Stimulated activated CD4-positive, alpha-beta T cell treated with anti-CD3 and anti-CD28 coated beads, Interleukin-12 subunit alpha, Interleukin-12 subunit beta, amount 100 ng/mL, for 4 hours (primary cell): ENCODE data around the gene SLC6A5.

Experiments
- DNase-seq: peaks from one replicate; pipeline ENCODE4 v3.0.0-alpha.2; 2020

Gene SLC6A5

GRCh38 chr11:20627026-20627425 lies 27.6 kb downstream of the SLC6A5 start:
- DNase-seq: no peak

- DNase-seq: no peak
Measured at GRCh38 chr11:20627701-20628100, 28.3 kb downstream of the SLC6A5 start.

DNA sequence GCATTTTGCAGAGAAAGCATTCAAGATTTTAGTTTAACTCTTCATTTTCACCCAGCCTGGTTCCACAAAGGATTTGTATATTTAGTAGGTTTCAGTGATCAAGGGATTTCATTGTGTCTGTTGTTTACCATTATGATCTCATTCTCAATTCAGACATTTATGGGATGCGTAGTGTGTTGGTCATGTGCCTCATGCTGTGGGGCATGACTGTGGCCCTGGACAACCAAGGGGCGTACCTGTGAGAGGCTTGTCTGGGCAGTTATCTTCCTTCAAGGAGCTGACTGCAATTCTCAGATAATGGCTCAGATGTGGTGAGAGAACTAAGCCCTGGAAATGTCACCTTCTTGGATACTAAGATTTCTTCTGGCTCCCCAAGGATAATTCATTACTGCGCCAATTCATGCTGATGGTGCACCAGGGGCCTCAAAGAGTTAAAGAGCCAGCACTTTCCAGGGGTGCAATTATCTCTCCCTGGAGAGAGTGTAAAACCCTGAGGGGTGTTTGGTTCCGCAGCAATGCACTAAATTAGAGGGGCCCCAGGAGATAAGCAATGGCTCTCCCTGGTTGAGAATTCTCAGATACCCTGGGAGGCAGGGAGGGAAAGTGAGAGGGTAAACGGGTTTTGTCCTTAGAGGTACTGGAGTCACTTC lies 32.2 kb downstream of the SLC6A5 start:
- no peak for DNase-seq

DNA sequence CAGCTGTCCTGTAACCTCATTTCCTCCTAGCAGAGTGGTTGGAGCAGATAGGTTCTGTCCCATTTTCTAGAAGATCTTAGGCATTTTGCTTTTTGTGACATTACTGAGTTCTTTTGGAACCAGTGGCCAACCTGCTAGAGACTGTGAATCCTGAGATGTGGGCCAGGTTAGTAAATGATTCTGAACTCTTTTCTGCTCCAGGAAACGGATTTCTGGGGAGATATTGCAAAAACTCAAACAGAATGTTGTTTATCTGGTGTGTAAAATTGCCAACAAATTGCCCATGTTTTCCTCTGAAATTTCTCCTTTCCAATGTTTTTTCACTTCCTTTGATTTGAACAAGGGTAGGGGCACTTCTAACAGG lies 32.7 kb downstream of the SLC6A5 start:
- DNase-seq: no peak

- DNase-seq: no peak
Measured at GRCh38 chr11:20634044-20634443, 34.6 kb downstream of the SLC6A5 start.

DNA sequence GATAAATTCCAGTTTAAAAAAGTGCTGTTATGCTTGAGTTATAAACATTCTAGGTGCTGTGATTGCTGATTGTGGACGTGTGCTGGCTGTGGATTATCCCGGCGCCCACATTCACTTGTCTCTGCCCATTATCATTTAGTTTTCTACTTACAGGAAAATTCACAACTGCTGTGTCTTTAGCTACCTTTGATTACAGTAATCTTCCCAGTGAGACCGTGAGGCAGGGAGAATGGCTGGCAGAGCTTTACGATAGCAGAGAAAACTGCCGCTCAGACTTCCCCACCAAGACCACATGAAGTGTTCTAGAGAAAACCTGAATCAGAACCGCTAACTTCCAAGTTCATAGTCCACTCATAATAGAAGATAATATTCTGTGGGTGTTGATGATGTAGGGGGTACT lies 35.4 kb downstream of the SLC6A5 start:
- no peak for DNase-seq

GRCh38 chr11:20638074-20638473 lies 38.7 kb downstream of the SLC6A5 start:
- DNase-seq: no peak

- DNase-seq: no peak
Measured at GRCh38 chr11:20639688-20640087, 40.3 kb downstream of the SLC6A5 start.

- DNase-seq: no peak
Measured at GRCh38 chr11:20640401-20640800, 41.0 kb downstream of the SLC6A5 start.

DNA sequence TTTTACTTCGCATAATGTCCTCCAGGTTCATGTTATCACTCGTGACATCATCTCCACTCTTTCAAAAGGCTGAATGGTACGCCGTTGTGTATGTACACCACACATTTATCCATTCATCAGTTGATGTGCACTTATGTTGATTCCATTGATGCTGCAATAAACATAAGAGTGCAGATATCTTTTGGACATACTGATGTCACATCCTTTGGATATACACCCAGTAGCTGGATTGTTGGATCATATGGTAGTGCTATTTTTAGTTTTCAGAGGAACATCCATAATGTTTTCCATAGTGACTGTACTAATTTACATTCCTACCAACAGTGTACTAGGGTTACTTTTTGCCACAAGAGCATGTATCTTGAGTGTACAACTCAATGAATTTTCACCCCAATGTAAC lies 45.0 kb downstream of the SLC6A5 start:
- no peak for DNase-seq

GRCh38 chr11:20647976-20648565 lies 48.7 kb downstream of the SLC6A5 start:
- DNase-seq: peak; percentile 4

DNA sequence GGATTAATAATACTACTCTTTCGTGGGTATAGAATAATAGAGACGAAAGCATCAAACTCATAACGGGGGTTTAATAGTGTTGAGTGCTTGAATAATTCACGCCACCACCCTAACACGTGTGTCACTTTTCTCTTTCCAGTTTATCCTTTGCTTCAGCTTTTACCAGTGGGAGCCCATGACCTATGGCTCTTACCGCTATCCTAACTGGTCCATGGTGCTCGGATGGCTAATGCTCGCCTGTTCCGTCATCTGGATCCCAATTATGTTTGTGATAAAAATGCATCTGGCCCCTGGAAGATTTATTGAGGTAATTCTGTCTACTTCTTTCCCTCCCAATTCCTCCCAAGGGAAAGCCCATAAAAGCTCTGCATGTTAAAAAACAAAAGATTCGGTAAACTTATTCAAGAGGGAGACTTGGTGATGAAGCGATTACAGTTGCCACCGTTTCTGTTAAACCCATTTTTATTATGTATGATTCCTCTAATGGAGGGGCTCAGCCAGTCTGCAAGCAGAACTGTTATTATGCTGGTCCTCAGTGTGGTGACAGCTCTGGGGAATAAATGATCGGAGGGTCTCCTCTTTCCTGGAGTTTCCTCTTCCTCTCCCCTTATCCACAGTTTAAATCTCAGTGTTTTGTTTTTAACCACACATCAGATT lies 52.9 kb downstream of the SLC6A5 start:
- DNase-seq: no peak

DNA sequence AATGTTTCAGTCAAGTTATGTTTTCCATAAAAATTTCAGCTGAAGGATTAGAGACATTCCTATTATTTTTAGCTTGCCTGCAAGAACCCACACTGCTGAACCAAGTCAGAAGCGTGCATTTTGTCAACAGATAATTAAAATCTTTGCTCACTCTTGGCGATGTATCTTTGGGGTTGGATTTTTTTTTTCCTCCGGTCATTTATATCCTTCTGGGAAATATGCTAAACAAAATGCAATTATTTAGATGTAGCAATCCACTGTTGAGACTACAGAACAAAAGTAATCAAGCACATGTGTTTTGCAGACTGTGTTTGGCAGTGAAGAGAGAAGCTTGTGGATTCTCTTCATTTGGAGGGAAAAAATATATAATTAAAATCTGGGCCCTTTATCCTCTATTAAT lies 54.6 kb downstream of the SLC6A5 start:
- DNase-seq: no peak

GRCh38 chr11:20656901-20657300 lies 57.5 kb downstream of the SLC6A5 start:
- DNase-seq: no peak

GRCh38 chr11:20658135-20658534 lies 58.7 kb downstream of the SLC6A5 start:
- DNase-seq: no peak

DNA sequence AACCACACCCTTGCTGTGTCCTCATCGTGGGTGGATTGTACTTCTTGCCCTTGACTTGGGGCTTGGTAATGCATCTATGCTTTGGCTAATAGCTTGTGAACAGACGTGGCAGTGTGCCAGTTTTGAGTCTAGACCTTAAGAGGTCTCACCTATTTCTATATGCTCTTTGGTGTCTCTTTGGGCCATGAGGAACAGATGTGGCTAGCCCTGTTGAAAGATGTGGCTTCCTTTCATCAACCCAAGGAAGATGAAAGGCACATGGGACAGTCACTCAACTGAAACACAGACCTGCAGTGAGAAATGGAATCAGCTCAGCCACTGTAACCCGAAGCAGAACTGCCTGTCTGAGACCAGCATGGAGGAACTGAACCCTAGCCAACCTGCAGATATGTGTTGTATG lies 62.0 kb downstream of the SLC6A5 start:
- no peak for DNase-seq

DNA sequence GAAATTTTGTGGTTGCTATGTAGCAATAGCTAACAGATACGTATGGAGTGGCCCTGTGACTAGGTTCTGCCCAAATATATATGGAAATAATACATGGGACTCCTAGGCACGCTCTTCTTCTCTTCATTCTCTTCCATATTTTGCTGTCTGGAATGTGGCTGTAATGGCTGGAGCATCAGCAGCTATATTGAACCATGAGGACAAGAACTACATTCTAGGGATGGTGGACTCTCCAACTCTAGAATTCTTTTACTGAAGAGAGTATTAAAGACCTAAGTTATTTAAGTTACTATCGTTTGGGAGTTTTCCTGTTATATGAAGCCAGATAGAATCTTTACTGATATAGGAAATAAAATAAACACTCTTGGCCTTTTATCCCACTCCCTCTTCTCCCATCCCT lies 62.4 kb downstream of the SLC6A5 start:
- DNase-seq: no peak

- DNase-seq: no peak
Measured at GRCh38 chr11:20668131-20668809, 68.9 kb downstream of the SLC6A5 start.

DNA sequence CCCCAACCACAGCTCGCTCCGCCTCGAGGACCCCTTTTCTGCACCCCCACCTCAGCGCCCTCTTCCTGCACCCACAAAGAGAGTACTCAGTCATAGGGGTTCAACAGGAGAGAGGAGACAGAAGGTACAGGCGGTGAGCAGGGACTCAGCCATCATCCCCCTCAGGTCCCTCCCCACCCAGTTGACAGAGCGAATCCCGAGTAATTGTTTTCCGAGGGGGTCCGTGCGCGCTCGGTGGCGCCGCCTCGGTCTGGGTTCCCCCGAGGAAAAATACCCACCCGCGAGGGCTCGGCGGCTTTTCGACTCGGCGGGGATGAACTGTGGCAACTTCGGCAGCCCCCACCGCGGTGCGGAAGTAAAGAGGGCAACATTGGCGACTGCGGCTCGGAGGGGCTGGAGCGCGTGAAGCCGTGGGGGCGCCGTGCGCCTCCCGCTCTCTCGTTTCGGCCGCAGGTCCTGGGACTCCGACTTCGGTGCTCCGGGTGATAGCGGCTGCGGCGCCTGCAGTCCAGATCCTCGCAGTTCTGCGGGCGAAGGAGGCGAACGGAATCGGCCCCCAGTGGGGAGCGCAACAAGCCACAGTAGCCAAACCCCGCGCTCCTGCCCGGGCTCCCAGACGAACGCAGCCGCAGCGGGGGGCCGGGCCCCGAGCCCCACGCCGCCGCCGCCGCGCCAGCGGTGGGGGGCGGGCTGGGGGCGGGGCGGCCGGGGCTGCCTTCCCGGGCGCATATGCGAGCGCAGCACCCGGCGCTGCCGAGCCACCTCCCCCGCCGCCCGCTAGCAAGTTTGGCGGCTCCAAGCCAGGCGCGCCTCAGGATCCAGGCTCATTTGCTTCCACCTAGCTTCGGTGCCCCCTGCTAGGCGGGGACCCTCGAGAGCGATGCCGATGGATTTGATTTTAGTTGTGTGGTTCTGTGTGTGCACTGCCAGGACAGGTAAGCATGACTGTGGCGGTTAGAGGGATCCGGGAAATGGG lies 69.7 kb downstream of the SLC6A5 start, which contains the start of gene NELL1:
NELL1 (plus strand) TSS at position 743 of the 976 bp plus-strand sequence.
- no peak for DNase-seq

DNA sequence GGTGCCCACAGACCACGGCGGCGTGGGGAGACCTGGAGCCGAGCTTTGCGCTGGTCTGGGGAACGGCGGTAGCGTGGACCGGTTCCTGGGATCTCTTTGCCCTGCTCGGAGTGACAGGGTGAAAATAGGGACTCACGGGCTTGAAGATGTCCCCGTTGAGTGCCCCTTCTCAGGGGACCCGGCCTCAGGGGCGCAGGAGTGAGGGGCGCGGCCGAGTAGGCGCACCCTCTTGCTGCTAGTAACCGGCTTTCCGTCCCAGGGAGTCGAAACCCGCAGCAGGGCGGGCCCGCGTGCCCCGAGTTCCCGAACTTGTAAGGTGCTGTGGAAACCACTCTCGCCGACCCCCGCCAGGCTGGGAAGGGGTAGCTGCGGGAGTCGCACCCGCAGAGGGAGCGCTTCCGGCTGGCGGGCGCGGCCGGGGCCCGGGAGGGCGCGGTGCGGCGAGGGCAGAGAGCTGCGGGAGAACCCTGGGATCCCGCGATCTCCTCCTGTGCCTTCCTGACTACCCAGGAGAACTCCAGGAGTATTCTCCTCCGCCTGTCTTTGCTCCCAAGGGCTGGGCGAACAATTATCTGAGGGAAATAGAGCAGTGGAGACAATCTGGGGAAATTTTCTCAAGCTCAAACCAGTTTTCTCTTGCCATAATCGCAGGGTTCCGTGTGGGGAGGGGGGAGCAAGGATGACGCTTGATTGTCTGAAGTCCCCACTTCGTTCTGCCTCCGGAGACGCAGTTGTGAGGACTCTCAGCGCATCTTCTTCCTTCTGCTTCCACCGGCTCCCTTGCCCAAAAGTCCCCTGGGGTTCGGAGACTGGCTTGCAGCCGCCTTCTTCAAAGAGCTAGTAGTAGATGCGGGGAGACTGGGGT lies 70.6 kb downstream of the SLC6A5 start:
- no peak for DNase-seq

- no peak for DNase-seq
Measured at GRCh38 chr11:20670932-20671403, 71.6 kb downstream of the SLC6A5 start.
